Thymus (tissue), 11 donors: Measurements from ENCODE around the gene PDE6D. TPM values are rescaled to one million over a fixed set of nuclear protein-coding genes. Genes with fewer than 3 reads are reported as not detected.
"Not testable (repeated sequence)": the region's sequence is repeated elsewhere in the genome, so short reads cannot be mapped to it uniquely, and the experiment has no call there.

ENCODE experiments used
- DNase-seq, 9 donors: peaks; one replicate each; pipeline ENCODE4 v3.0.0-alpha.2; 2013; ENCODE audit warnings: low spot score in 9 of 9, low read depth in 6 of 9, missing footprints in 1 of 9
- H3K27ac ChIP-seq, 2 donors: one replicate each; pipeline ENCODE4 v1.5.1; 2013; ENCODE audit warnings: control low read depth in 1 of 2, low read depth in 1 of 2, low read length in 1 of 2, mild to moderate bottlenecking in 1 of 2, moderate library complexity in 1 of 2
- H3K27me3 ChIP-seq, 2 donors: one replicate each; pipeline ENCODE4 v1.5.1; 2013; ENCODE audit warnings: low read length in 1 of 2; ENCODE audit not compliant: control insufficient read depth in 2 of 2, insufficient read depth in 1 of 2
- H3K36me3 ChIP-seq, 2 donors: one replicate each; pipeline ENCODE4 v1.5.1; 2013; ENCODE audit warnings: low read length in 1 of 2, mild to moderate bottlenecking in 1 of 2, moderate library complexity in 1 of 2; ENCODE audit not compliant: control insufficient read depth in 2 of 2, insufficient read depth in 2 of 2
- H3K4me1 ChIP-seq, 2 donors: one replicate each; pipeline ENCODE4 v1.5.1; 2013; ENCODE audit warnings: low read length in 2 of 2; ENCODE audit not compliant: control insufficient read depth in 2 of 2, insufficient read depth in 2 of 2
- H3K4me3 ChIP-seq, 2 donors: one replicate each; pipeline ENCODE4 v1.5.1; 2013; ENCODE audit warnings: low read length in 2 of 2, control low read depth in 1 of 2, mild to moderate bottlenecking in 1 of 2
- H3K9me3 ChIP-seq, 2 donors: one replicate each; pipeline ENCODE4 v1.5.1; 2013; ENCODE audit warnings: low read length in 1 of 2, mild to moderate bottlenecking in 1 of 2; ENCODE audit not compliant: control insufficient read depth in 2 of 2, insufficient read depth in 1 of 2
- WGBS: extraction: QIAGEN DNeasy Blood & Tissue Kit; methylation state at CpG from one replicate; pipeline ENCODE4 v1.1.7; 2013; 5-methylcytosine and 5-hydroxymethylcytosine counted together
- polyA plus RNA-seq: library from polyadenylated mRNA; stranded (reverse); fragments of 200-250 nt; gene quantifications from one replicate; pipeline ENCODE4 v1.2.3, GENCODE V29; 2013
- total RNA-seq: library from RNA; stranded (reverse); fragments of 120-200 nt; gene quantifications from one replicate; pipeline ENCODE4 v1.2.4, GENCODE V29; 2013
- donor health status: healthy.

The PDE6D gene
- total and polyA plus RNA-seq, 2 donors = 44.2 to 46.2 TPM

GRCh38 chr2:231752061-231752460, 29.0 kb downstream of the PDE6D start:
- Histone ChIP-seq H3K4me1 (peaks cover 17 to 49% of the 10 kb centered on the region in 2 donors), H3K9me3 (no peaks in the 10 kb centered on the region), H3K27ac (peak overlapping the region in 1 of 2 donors; percentile 86), H3K4me3 (no peak overlapping the region), H3K36me3 (no peaks in the 10 kb centered on the region), H3K27me3 (no peaks in the 10 kb centered on the region)
- DNase-seq = peak in 5 of 9 donors; percentile 49 to 85 (median 61)
- WGBS = 49% methylated on average over 2 of the region's 2 CpGs

- DNase-seq = no peak
- H3K27ac ChIP-seq = peak overlapping the region in 1 of 2 donors; percentile 86
- H3K4me3 ChIP-seq = no peak overlapping the region
- H3K9me3 ChIP-seq = no peaks in the 10 kb centered on the region
- peaks cover 11 to 43% of the 10 kb centered on the region in 2 donors for H3K4me1 ChIP-seq
- no peaks in the 10 kb centered on the region for H3K27me3 ChIP-seq
- no peaks in the 10 kb centered on the region for H3K36me3 ChIP-seq
- 99% methylated on average over 4 of the region's 4 CpGs for WGBS
Observed at GRCh38 chr2:231751042-231751815, 29.9 kb downstream of the PDE6D start.

- DNase-seq = peak in 5 of 9 donors; percentile 49 to 84 (median 57)
- Histone ChIP-seq H3K27ac (peak overlapping the region; percentile 65 to 80), H3K4me3 (peak overlapping the region in 1 of 2 donors; percentile 14), H3K4me1 (peaks cover 11 to 42% of the 10 kb centered on the region in 2 donors)
- not testable (repeated sequence) for H3K36me3 ChIP-seq, H3K9me3 ChIP-seq, H3K27me3 ChIP-seq
- 48% methylated on average over 10 of the region's 10 CpGs for WGBS
Observed at GRCh38 chr2:231749016-231749415, 32.1 kb downstream of the PDE6D start.

GRCh38 chr2:231748153-231748896, 32.8 kb downstream of the PDE6D start:
- 81% methylated on average over 6 of the region's 6 CpGs for WGBS
- not testable (repeated sequence) for H3K9me3 ChIP-seq, DNase-seq, H3K27me3 ChIP-seq, H3K36me3 ChIP-seq, H3K4me3 ChIP-seq
- peaks cover 11 to 37% of the 10 kb centered on the region in 2 donors for H3K4me1 ChIP-seq
- H3K27ac ChIP-seq = peak overlapping the region; percentile 42 to 80

- no peak overlapping the region for H3K4me3 ChIP-seq
- H3K4me1 ChIP-seq = peaks cover 4 to 21% of the 10 kb centered on the region in 2 donors
- no peaks in the 10 kb centered on the region for H3K9me3 ChIP-seq
- WGBS = 98% methylated on average over 6 of the region's 6 CpGs
- no peak for DNase-seq
- H3K27me3 ChIP-seq = no peaks in the 10 kb centered on the region
- H3K27ac ChIP-seq = no peak overlapping the region
- H3K36me3 ChIP-seq = no peaks in the 10 kb centered on the region
Observed at GRCh38 chr2:231745303-231746038, 35.6 kb downstream of the PDE6D start.

GRCh38 chr2:231743376-231744116, 37.5 kb downstream of the PDE6D start:
- no peaks in the 10 kb centered on the region for H3K9me3 ChIP-seq
- peaks cover 0 to 5% of the 10 kb centered on the region in 2 donors for H3K36me3 ChIP-seq
- H3K4me3 ChIP-seq = no peak overlapping the region
- H3K4me1 ChIP-seq = peaks cover 1 to 6% of the 10 kb centered on the region in 2 donors
- 95% methylated on average over 9 of the region's 9 CpGs for WGBS
- no peak for DNase-seq
- no peaks in the 10 kb centered on the region for H3K27me3 ChIP-seq
- H3K27ac ChIP-seq = no peak overlapping the region

- no peak overlapping the region for H3K4me3 ChIP-seq
- no peaks in the 10 kb centered on the region for H3K9me3 ChIP-seq
- WGBS = 98% methylated on average over 7 of the region's 7 CpGs
- no peaks in the 10 kb centered on the region for H3K4me1 ChIP-seq
- H3K27me3 ChIP-seq = no peaks in the 10 kb centered on the region
- H3K36me3 ChIP-seq = peaks cover 27% of the 10 kb centered on the region in 2 donors
- H3K27ac ChIP-seq = no peak overlapping the region
- no peak for DNase-seq
Observed at GRCh38 chr2:231737761-231738160, 43.3 kb downstream of the PDE6D start.

- Histone ChIP-seq H3K27ac (no peak overlapping the region), H3K27me3 (no peaks in the 10 kb centered on the region), H3K36me3 (peaks cover 30 to 32% of the 10 kb centered on the region in 2 donors), H3K9me3 (no peaks in the 10 kb centered on the region), H3K4me1 (no peaks in the 10 kb centered on the region), H3K4me3 (no peak overlapping the region)
- 92% methylated on average over 4 of the region's 4 CpGs for WGBS
- DNase-seq = no peak
Observed at GRCh38 chr2:231732604-231733003, 48.5 kb downstream of the PDE6D start.
